GM12864 (cell line): ENCODE results near the gene DRAXIN.

Experiments used
- DNase-seq: peaks from one replicate; pipeline ENCODE4 v3.0.0-alpha.2; 2011; ENCODE audit warnings: low read depth
- H3K4me3 ChIP-seq: 2 replicates; pipeline ENCODE4 v1.5.1; 2011; ENCODE audit warnings: mild to moderate bottlenecking, low read depth, low read length, control low read depth
- TF ChIP-seq, protein P1 (sequence below): IDR thresholded peaks from 2 replicates; pipeline ENCODE4 v1.5.1; 2011; ENCODE audit warnings: low read depth, mild to moderate bottlenecking, moderate library complexity, low read length, control low read depth, inconsistent platforms; ENCODE audit errors: missing control alignments

Gene DRAXIN

DNA sequence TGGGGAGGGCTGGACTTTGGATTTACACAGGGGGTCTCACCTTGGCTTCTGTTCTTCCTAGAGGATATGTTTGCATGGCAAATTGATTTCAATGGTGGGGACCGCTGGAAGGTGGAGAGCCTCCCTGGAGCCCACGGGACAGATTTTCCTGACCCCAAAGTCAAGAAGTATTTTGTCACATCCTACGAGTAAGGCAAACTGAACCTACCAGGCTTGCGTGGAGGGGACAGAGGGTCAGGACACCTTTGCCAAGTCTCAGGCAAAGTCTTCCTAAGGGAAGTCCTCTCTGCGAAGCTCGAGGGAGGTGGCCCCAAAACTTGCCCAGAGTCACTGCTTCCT, 20.3 kb upstream of the DRAXIN start:
- H3K4me3 ChIP-seq: no peak overlapping the region
- DNase-seq: no peak
- TF ChIP-seq, protein P1, sequence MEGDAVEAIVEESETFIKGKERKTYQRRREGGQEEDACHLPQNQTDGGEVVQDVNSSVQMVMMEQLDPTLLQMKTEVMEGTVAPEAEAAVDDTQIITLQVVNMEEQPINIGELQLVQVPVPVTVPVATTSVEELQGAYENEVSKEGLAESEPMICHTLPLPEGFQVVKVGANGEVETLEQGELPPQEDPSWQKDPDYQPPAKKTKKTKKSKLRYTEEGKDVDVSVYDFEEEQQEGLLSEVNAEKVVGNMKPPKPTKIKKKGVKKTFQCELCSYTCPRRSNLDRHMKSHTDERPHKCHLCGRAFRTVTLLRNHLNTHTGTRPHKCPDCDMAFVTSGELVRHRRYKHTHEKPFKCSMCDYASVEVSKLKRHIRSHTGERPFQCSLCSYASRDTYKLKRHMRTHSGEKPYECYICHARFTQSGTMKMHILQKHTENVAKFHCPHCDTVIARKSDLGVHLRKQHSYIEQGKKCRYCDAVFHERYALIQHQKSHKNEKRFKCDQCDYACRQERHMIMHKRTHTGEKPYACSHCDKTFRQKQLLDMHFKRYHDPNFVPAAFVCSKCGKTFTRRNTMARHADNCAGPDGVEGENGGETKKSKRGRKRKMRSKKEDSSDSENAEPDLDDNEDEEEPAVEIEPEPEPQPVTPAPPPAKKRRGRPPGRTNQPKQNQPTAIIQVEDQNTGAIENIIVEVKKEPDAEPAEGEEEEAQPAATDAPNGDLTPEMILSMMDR: no peak

DNA sequence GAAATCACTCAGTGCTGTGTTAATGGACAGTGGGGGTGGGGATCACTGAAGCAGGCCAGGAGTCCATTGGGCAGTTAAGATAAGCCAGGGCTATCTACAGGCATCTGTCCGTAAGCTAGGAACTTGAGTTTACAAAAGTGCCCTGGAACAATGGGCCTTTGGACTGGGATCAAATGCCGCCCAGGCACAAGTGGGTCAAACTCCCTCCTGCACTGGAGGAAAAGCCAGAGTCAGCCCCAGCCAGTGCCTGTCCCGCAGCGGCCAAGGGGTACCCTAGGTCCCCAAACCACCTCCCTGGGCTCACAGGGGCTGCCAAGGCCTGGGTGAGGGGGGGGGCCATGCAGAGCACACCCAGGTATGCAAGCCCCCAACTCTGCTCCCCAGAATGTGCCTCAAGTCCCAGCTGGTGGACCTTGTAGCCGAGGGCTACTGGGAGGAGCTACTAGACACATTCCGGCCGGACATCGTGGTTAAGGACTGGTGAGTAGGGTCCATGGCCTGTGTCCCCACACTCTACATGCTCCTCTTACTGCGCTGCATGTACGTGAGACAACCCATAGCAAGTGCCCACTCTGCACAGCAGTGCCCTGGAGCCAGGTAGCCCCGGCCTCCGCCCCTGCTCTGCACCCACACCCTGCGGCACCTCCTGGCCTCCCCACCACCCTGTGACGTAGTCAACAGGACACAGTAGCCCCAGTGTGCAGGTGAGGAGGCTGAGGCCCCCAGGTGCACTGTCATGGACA, 19.8 kb upstream of the DRAXIN start:
- TF ChIP-seq, protein P1: no peak
- DNase-seq: no peak

DNA sequence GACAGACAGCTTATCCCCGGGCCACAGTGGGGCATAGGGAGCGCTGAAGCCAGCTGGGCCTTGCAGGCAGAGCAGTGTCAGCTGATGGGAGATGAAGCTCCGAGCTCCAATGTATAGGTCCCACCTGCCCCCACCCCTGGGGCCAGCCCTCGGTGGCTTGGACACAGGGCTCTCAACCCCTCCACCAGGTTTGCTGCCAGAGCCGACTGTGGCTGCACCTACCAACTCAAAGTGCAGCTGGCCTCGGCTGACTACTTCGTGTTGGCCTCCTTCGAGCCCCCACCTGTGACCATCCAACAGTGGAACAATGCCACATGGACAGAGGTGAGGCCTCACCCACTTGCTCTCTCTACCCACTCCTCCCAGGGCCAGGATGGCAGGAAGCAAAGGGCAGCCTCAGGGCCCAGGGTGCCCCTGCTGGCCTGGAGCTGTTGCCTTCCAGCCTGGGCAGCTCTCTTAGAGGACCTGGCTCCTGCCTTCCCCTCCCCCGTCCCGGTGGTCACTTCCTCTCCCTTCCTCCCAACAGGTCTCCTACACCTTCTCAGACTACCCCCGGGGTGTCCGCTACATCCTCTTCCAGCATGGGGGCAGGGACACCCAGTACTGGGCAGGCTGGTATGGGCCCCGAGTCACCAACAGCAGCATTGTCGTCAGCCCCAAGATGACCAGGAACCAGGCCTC, 18.3 kb upstream of the DRAXIN start:
- TF ChIP-seq, protein P1: no peak
- no peak for DNase-seq
- H3K4me3 ChIP-seq: no peak overlapping the region

More for the DNA sequence above, 19.8 kb upstream of the DRAXIN start:
- H3K4me3 ChIP-seq: no peak overlapping the region

DNA sequence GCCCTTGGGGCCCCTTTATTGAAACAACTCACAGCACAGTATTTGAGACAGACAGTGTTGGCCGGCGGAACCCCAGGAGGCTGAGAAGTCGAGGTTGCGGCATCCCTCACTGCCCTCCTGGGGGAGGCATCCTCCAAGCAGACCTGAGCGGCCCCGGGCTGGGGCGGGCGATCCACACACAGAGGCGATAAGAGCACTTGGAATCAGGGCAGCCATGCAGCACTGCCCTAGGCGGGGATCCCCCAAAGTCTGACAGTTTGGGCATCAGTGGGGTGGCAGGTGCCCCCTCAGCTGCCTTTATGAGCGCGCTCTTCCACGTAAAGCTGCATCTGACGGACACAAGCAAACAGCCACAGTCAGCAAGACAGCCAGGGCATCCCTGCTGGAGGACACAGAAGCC, 17.0 kb upstream of the DRAXIN start:
- no peak overlapping the region for H3K4me3 ChIP-seq
- TF ChIP-seq, protein P1: no peak
- DNase-seq: no peak

DNA sequence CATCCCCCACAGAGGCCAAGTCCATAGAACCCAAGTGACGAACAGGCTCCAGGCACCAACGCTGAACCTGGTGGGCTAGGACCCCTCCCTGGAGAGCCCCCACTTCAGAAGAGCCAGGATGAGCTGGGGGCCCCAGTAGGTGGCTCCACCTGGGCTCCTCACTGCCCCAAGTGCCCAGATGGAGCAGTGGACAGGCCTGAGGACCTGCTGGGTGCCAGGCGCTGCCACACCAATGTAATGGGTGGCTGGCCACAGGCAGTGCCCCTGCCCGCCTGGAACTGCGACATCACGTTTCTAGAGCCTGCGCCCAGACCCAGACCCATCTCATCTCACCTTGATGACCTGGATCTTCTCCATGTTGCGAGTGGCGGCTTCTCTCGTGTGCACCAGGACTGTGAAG, 16.2 kb upstream of the DRAXIN start:
- no peak for DNase-seq
- no peak overlapping the region for H3K4me3 ChIP-seq
- TF ChIP-seq, protein P1: no peak

DNA sequence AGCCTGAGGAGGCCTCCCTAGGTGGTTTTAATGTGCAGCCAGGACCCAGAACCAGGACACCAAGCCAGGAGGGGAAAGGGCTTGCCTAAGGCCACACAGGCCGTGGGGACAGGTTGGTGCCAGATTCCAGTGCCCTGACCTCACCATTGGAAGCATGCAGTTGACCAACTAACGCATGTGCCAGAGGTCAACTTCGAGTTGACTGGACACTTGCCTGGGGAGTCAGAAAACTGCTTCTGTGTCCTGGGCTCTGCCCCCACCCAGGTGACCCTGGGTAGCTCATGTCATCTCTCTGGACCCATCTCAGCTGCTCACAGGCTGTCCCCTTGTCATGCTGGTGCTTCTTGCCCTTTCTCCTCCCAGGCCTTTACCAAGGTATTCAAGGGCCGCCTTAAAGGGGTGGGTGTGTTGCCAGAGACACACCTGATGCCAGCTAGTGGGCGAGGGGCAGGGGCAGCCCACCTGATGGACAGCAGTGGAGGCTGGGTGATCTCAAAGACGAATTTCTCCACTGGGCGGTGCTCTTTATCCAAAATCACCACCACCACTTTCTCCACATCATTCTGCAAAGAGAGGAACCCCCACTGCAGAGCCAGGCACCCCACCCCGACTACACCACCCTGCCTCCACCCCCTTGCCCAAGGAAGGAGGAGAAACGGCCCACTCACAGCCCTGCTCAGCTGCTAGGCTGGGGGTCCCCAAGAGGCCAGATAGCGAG, 15.0 kb upstream of the DRAXIN start:
- no peak overlapping the region for H3K4me3 ChIP-seq
- TF ChIP-seq, protein P1: no peak
- DNase-seq: no peak
